Measurements from ENCODE around the gene RFNG.

The RFNG gene

GRCh38 chr17:82003411-82004381 is 47.9 kb downstream of the RFNG start:
- DNase-seq (ENCODE audit: low read depth in 2 of 2, low spot score in 1 of 2): no peak

GRCh38 chr17:82001571-82002056 is 50.0 kb downstream of the RFNG start:
- no peak for DNase-seq (ENCODE audit: low read depth in 2 of 2, low spot score in 1 of 2)

DNA sequence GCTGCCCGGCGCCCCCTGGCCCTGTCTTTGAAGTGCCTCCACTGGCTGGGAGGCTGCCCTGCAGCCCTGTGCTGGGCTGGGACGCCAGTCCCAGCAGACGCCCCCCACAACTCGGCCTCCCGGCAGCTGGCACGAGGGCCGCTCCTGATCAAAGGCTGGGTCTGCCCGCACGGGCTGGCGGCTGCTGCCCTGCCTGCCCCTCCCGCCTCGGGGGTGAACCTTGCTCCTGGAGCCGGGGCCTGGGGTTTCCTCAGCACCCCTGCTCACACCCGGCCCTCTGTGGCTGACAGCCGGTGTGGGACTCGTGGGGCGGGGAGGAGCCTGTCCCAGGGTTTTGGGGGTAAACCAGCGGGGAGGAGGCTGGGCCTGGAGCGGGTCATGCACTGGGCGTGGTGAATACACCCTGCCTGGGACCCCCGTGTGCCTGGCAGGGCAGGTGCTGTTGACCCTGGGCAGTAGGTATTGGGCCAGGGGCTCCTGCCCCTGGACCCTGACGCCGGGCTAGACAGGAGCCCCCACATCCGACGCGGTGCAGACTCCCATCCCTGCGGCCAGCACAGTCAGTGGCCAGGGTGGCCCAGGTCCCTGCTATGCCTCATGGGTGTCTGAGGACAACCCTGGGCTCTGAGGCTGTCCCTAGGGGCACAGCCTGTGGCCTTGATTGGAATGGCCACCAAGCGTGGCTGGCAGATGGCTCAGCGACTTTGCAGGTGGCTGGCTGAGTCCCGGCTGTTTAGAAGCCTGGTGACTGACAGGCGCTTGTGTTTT is 50.6 kb downstream of the RFNG start:
- DNase-seq (ENCODE audit: low read depth in 2 of 2, low spot score in 1 of 2): no peak

GRCh38 chr17:81999976-82000802 is 51.4 kb downstream of the RFNG start:
- no peak for DNase-seq (ENCODE audit: low read depth in 2 of 2, low spot score in 1 of 2)

DNA sequence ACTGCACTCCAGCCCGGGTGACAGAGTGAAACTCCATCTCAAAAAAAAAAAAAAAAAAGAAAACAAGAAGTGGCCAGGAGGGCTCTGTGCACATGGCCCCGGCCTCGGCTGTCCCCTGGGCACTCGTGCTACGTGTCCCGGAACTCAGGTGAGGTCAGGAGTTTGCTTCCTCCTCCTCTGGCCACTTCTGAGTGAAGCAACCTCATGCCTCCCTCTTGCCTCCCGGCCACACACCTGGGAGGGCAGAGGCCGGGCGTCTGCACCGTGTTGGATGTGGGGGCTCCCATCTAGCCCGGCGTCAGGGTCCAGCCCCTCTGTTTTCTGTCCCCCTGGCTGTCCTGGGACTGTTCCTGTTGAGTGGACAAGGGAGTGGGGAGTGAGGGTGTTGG is 52.0 kb downstream of the RFNG start:
- DNase-seq (ENCODE audit: low read depth in 2 of 2, low spot score in 1 of 2): no peak

GRCh38 chr17:81998691-81999438 is 52.7 kb downstream of the RFNG start:
- DNase-seq (ENCODE audit: low read depth in 2 of 2, low spot score in 1 of 2): no peak

GRCh38 chr17:81998212-81998611 is 53.4 kb downstream of the RFNG start:
- no peak for DNase-seq (ENCODE audit: low read depth in 2 of 2, low spot score in 1 of 2)

All from stimulated activated CD8-positive, alpha-beta memory T cell treated with anti-CD3 and anti-CD28 coated beads, Interleukin-4, amount 100 ng/mL, for 1 hour (primary cell).